Measurements from ENCODE around the gene PAK2.
"Not testable (repeated sequence)": the region's sequence is repeated elsewhere in the genome, so short reads cannot be mapped to it uniquely, and the experiment has no call there.

Gene PAK2

GRCh38 chr3:196736670-196737374 is 2.8 kb upstream of the PAK2 start:
- no peak for DNase-seq (ENCODE audit: low read depth)

- no peak for DNase-seq (ENCODE audit: low read depth)
Observed at GRCh38 chr3:196737655-196738054, 2.0 kb upstream of the PAK2 start.

GRCh38 chr3:196740481-196741248 is 1.0 kb downstream of the PAK2 start:
- peak; percentile 12 for DNase-seq (ENCODE audit: low read depth)

- no peak for DNase-seq (ENCODE audit: low read depth)
Observed at GRCh38 chr3:196741249-196741889, 1.7 kb downstream of the PAK2 start.

- not testable (repeated sequence) for DNase-seq (ENCODE audit: low read depth)
Observed at GRCh38 chr3:196743569-196743968, 3.9 kb downstream of the PAK2 start.

- DNase-seq (ENCODE audit: low read depth): no peak
Observed at GRCh38 chr3:196749125-196749524, 9.5 kb downstream of the PAK2 start.

GRCh38 chr3:196753201-196753600 is 13.5 kb downstream of the PAK2 start:
- no peak for DNase-seq (ENCODE audit: low read depth)

- DNase-seq (ENCODE audit: low read depth): no peak
Observed at GRCh38 chr3:196754091-196754981, 14.7 kb downstream of the PAK2 start.

GRCh38 chr3:196756732-196757131 is 17.1 kb downstream of the PAK2 start:
- no peak for DNase-seq (ENCODE audit: low read depth)

GRCh38 chr3:196757876-196758739 is 18.5 kb downstream of the PAK2 start:
- DNase-seq (ENCODE audit: low read depth): no peak

- DNase-seq (ENCODE audit: low read depth): no peak
Observed at GRCh38 chr3:196763179-196763578, 23.5 kb downstream of the PAK2 start.

- no peak for DNase-seq (ENCODE audit: low read depth)
Observed at GRCh38 chr3:196765454-196765853, 25.8 kb downstream of the PAK2 start.

- no peak for DNase-seq (ENCODE audit: low read depth)
Observed at GRCh38 chr3:196771067-196771466, 31.4 kb downstream of the PAK2 start.

- DNase-seq (ENCODE audit: low read depth): no peak
Observed at GRCh38 chr3:196772102-196772501, 32.4 kb downstream of the PAK2 start.

GRCh38 chr3:196772897-196773296 is 33.2 kb downstream of the PAK2 start:
- no peak for DNase-seq (ENCODE audit: low read depth)

- no peak for DNase-seq (ENCODE audit: low read depth)
Observed at GRCh38 chr3:196774191-196774820, 34.6 kb downstream of the PAK2 start.

GRCh38 chr3:196774848-196775422 is 35.3 kb downstream of the PAK2 start:
- no peak for DNase-seq (ENCODE audit: low read depth)

- DNase-seq (ENCODE audit: low read depth): no peak
Observed at GRCh38 chr3:196775938-196776337, 36.3 kb downstream of the PAK2 start.

GRCh38 chr3:196777836-196778235 is 38.2 kb downstream of the PAK2 start:
- no peak for DNase-seq (ENCODE audit: low read depth)

GRCh38 chr3:196778755-196779154 is 39.1 kb downstream of the PAK2 start:
- DNase-seq (ENCODE audit: low read depth): no peak
